GM19238 (cell line): ENCODE results near the gene MZB1.

ENCODE experiments used
- DNase-seq: peaks from one replicate; pipeline ENCODE4 v3.0.0; 2011; ENCODE audit warnings: low spot score; ENCODE audit not compliant: insufficient read length

The MZB1 gene

DNA sequence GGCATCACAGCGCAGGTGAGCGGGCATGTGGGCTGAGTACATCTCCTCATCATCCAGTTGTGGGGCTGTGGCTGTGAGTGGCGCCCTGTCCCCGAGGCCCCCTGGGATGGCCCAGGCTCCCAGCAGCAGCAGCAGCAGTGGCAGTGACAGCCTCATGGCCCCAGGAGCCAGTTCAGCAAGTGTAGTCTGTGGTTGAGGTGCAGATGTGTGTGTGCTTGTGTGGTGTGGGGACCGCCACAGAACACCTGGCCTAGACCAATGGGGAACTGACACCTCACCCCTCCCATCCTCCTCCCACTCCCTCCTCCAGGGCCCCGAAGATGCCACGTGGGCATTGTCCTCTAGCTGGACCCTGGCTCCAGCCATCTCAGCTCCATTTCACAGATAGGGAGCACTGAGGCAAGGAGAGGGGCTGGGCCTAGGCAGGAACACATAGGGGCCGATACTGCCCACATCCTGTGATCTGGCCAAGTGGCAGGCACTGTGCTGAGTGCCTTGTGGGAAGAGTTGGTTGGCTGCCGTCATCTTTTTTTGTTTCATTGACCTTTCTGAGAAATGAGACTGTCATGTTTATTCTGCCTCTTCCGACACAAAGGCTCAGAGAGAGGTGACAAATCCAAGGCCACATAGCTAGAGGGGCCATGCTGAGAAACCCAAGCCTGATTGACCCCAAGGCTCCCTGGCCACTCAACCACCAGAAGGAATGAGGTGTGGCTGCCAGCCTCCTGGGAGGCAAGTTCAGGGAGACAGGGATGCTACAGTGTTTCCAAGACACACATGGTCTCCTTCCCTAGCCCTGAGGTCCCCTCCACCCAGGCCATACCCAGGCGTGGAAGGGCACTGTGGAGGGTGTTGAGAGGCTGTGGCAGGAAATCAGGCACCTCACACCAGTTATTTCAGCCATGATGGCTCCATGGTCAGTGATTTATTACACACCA, at the start of gene MZB1:
Gene MZB1, minus strand, starts transcription at position 213 of the 938 bp plus-strand sequence. Its CDS starts 57 bp downstream, at position 156.
- DNase-seq: peak; percentile 87

GRCh38 chr5:139439013-139439903, 49.5 kb upstream of the MZB1 start, which contains the start of gene DNAJC18:
Gene DNAJC18, minus strand, starts transcription at chr5:139439525. Its CDS starts 80 bp downstream, at chr5:139439445.
- peak; percentile 84 for DNase-seq

DNA sequence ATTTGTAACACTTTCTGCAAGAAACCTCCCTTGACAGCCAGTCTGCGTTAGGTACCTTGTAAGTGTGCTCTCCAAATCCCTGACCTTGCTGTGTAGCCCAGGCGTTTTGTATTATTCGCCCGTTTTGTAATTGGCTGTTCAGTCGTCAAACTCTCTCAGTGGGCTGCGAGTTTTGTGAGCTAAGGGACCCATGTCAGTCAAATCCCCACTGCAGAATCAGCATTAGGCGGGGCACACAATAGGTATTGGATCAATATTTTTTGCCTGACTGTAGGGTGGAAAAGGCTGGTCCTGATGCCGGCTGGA, 48.9 kb upstream of the MZB1 start:
- DNase-seq: no peak

GRCh38 chr5:139435676-139436075, 46.0 kb upstream of the MZB1 start:
- no peak for DNase-seq

GRCh38 chr5:139431706-139432105, 42.0 kb upstream of the MZB1 start:
- DNase-seq: no peak

- no peak for DNase-seq
These were observed 40.3 kb upstream of the MZB1 start for GRCh38 chr5:139430015-139430414.

DNA sequence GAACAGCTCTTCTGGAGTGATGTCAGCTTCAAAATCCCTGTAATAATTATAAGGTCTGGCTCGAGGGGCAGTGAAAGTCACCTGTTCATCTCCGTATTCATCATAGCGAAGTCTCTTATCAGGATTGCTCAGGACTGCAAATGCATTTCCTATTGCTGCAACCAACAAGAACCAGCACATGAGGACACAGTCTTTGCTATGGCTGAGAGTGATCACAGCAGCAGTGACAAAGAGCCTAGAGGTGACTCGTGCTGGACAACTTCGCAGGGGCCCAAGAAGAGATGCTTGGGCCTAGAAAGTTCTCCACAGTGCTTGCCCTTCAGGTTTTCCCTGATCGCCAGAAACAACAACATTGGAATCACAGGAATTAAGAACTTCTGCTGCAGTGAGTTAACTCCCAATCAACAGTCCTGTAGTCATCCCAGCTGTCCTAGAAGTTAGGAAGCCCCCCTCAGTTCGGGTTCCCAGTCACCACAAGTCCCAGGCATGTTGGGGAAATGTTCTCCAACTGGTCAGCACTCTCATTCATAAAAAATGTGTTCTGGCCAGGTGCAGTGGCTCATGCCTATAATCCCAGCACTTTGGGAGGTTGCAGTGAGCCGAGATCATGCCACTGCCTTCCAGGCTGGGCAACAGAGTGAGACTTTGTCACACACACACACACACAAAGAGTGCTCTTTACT, 36.6 kb upstream of the MZB1 start:
- DNase-seq: no peak

- no peak for DNase-seq
These were observed 35.8 kb upstream of the MZB1 start for GRCh38 chr5:139425497-139425896.

DNA sequence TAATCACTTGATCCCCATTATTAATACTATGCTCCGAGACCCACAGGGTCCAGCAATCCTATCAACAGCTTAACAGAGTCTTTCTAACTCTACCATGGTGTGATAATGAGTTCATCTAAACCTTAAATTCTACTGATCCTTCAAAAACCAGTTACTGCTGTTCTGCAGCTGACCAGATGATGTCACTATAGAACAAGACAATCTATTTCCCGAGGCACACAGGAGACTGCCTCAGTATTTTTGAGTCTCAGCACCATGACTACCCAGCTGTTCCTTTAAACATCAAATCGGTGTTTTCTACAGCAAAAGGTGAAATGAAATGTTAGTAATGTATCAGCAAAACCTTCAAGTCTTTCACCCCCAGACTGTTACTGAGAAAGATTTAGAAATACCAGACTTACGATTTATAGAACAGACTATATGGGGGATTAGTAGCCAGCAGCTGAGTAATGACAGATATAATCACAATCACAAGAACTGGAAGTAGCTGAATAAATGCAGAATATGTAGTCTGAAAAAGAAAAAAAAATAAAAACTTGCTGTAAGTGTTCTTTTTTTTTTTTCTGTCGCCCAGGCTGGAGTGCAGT, 32.7 kb upstream of the MZB1 start:
- DNase-seq: peak; percentile 63

DNA sequence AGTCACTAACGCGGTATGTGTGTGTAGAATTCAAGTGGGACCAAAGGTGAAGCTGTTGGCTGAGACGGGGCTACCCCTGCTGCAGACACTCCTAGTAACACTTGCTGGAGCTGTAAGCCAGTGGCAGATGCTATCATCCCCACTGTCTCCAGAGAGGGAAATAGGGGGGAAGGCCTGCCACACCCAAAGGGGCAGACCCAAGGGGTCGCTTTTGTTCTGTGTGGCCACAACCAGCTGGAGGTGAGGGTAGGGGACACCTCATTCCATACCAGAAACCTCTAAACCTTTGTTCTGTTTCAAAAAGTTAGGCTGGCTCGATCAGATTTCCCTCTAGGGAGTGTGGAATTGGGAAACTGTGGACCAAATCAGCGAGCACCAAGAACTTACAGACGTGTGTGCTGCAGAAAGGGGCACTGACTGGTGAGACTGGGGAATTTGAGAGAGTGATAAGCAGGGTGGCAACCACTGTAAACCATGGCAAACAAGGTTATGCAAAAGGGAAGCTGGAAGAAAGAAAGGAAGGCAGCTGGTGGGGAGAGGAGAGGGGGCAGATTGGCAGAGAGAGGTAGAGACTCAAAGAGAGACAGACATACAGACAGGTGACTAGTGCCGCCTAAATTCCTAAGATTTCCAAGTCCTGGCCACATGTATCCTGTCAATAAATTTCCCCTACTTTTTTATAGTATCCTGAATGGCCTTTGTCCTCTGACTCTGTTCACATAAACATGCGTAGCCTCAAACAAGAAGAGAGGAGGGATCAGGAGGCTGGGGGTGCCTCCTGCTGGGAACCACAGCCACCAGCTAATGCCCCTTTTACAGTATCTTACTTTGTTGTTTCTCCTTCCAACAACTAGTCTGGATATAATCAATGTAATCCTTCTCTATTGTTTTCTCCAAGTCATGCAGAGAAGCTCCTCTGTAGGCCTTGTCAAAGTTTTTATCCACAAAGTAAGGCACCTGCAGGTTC, 29.8 kb upstream of the MZB1 start:
- no peak for DNase-seq

GRCh38 chr5:139418793-139419192, 29.1 kb upstream of the MZB1 start:
- DNase-seq: no peak

- no peak for DNase-seq
These were observed 27.5 kb upstream of the MZB1 start for GRCh38 chr5:139417214-139417613.

DNA sequence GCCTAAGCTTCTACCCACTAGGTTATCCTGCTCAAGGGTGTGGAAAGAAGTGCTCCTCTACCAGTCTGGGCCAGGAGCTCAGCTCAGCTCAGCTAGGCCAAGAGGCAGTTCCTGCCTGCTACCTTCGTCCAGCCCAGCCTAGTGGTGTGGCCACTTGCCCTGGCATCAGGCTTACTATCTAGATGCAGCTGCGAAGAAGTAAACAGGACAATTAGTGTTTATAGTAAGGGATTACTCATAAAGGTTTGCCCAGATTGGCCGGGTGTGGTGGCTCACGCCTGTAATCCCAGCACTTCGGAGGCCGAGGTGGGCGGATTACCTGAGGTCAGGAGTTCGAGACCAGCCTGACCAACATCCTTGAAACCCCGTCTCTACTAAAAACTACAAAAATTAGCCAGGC, 26.9 kb upstream of the MZB1 start:
- no peak for DNase-seq

DNA sequence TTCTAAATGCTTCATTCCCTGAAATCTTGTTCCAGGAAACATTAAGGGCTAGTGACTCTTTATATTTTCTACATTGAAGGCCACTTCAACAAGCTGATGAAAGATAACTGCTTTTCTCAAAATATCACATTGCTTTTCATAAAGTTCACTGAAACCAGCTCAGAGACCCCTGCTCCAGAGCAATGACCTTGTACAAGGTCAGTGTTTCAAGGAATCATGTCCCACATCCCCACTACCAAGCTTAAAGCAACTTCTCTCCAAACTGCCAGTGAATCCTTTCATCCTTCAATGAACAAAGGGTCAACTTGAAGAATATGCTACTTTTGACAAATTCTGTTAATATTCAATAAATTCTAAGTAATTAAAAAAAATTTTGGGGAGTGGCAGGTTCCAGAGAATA, 26.2 kb upstream of the MZB1 start:
- no peak for DNase-seq

GRCh38 chr5:139415221-139415861, 25.6 kb upstream of the MZB1 start:
- no peak for DNase-seq

- DNase-seq: no peak
These were observed 24.9 kb upstream of the MZB1 start for GRCh38 chr5:139414581-139415130.

GRCh38 chr5:139413963-139414362, 24.2 kb upstream of the MZB1 start:
- no peak for DNase-seq

GRCh38 chr5:139413153-139413552, 23.4 kb upstream of the MZB1 start:
- no peak for DNase-seq
